ENCODE results near the gene ABCD1.
"Not testable (repeated sequence)": the region's sequence is repeated elsewhere in the genome, so short reads cannot be mapped to it uniquely, and the experiment has no call there.

The ABCD1 gene

DNA sequence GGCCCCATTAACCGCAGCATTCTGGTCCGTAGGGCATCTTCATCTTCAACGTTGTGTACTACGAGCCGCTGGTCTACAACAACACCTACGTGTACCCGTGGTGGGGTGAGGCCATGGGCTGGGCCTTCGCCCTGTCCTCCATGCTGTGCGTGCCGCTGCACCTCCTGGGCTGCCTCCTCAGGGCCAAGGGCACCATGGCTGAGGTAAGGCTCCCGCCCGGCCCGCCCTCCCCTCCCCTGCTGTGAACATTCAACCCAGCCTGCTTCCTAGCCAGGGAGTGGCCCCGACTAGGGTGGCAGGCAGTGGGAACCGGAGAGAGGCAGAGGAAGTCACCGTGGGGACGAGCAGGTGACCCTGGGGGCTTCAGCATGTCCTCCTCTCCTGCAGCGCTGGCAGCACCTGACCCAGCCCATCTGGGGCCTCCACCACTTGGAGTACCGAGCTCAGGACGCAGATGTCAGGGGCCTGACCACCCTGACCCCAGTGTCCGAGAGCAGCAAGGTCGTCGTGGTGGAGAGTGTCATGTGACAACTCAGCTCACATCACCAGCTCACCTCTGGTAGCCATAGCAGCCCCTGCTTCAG lies 29.9 kb upstream of the ABCD1 start:
- no peak for DNase-seq

DNA sequence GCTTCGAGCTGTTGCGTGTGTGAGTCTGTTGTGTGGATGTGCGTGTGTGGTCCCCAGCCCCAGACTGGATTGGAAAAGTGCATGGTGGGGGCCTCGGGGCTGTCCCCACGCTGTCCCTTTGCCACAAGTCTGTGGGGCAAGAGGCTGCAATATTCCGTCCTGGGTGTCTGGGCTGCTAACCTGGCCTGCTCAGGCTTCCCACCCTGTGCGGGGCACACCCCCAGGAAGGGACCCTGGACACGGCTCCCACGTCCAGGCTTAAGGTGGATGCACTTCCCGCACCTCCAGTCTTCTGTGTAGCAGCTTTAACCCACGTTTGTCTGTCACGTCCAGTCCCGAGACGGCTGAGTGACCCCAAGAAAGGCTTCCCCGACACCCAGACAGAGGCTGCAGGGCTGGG lies 28.6 kb upstream of the ABCD1 start:
- DNase-seq = no peak

DNA sequence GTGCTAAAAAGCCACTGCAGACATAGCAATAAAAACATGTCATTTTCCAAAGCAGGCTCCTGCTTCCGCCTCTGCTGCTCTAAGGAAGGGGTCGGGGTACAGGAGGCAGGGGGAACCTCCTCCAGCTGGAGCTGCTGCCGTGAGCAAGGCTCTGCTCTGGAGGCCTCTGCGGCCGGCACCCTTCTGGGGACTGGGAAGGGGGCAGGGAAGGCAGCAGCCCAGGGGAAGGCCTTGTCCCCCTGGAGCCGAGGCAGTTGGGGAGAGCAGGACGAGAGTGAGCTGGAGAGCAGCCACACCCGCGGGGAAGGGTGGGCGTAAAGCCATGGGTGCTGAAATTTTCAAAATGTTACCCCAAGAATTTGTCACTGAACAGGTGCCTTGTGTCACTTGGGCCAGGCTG lies 28.1 kb upstream of the ABCD1 start:
- DNase-seq = not testable (repeated sequence)

DNA sequence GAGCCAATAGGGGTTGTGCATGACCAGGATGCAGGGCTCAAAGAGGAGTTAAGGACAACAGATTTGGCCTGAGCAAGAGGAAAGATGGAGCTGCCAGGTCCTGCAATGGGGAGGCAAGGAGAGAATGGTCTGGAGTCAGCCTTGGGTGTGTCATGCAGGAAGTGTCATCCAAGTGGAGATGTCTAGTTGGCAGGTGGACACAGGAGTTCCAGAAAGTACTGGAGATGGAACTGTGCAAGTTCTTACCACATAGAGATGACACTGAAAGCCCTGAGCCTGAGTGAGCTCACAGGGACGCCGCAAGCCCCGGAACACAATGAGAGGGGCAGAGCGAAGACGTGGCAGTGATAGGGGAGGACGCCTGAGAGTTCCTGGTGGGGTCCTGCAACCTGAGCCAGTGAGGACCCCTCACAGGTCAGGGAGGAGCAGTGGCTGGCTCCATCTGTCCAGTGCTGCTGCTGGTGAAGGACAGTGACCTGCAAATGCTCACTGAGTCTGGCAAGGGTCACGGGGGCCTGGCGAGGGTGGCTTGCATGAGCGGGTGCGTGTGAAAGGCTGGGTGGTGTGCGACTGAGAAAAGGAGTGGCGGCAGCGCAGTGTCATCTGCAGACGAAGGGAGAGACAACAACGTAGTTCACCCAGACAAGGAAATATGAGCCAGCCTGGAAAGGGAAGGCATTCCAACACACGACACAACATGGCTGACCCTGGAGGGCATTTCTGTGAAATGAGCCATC lies 27.5 kb upstream of the ABCD1 start:
- not testable (repeated sequence) for DNase-seq

DNA sequence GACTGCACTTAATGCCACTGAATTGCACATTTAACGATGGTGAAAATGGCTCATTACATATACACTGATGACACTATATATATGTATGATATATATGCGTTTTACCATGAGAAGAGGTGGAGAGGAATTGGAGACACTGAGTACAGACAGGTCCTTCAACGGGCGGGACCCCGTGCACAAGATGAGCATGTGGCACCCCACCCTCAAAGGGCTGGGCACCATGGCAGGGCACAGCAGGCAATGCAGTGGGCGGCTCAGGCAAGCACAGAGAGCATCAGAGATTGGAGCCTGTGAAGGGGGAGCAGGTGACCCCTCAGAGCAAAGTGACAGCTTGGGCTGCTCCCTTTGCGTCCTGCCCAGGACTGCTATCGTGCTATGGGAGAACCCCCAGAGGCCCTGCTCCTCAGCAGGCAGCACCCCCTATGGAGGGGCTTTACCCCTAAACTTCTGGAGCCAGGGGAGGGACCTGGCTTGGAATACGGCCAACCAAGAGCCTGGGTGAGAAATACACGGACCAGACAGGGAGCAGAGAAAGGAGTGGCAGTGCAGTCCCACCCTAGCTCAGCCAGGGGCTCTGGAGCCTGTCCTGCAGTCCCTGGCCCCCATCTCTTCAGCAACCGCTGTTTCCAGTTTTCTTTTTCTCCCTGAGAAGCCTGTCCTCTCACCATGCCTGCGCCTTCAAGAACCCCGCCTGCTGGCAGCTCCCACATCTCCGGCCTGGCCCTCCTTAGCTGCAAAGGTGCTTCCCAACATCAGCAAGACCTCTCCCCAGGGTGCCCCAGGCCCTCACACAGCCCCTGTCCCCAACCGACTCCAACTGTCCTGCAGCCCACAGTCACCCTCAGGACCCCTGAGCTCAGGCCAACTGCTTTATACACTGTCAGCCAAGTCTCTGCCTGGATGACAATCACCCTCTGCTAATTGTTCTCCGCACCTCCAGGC lies 26.5 kb upstream of the ABCD1 start:
- no peak for DNase-seq

DNA sequence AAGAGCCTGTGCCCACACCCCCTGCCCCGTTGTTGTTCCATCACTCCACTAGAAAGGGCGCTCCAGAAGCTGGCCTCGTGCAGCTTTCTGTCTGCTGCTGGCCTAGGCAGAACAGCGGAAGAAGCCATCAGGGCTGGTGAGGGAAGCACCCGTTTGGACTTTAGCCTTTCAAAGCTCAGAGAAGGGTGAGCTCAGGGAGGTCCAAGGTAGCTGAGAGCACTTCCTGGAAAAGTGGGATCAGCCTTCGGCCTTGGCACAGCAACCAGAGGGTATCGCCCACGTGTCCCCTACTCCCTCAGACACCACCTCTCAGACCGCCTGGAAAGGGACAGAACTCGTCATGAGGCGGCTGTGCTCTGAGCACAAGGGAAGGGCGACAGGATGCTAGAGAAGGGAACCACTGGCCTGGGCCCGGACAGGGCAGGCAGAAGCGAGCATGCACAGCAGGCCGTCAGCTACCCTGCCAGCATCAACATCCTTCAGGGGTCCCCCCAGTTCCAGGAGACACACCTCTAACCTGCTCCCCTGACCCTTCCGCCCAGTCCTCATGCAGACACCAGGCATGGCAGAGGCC lies 25.4 kb upstream of the ABCD1 start:
- not testable (repeated sequence) for DNase-seq

DNA sequence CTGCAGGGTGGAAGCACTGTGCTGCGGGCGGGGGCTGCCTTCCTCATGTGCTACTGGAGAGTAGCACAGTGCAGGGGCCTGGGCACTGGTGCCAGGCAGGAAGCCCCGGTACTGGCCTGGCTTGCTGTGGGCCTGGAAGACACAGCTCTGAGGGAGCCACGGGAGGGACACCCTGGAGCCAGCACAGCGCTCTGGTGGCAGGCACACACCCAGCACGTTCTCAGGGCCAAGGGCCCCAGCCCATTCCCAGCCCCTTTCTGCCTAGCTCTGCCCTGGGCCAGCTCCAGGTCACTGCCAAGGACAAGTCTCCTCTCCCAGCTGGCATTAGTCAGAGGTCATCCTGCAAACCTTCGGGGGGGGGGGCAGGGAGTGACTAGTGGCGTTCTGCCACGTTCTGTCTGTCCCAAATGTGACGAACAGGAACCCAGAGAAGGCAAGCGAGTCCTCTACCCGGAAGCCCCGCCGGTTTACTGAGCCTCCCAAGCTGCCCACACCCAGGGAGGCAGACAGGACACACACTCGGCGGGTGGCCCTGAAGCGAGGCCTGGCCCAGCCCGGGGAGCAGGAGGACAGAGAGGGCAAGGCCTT lies 24.8 kb upstream of the ABCD1 start:
- not testable (repeated sequence) for DNase-seq

DNA sequence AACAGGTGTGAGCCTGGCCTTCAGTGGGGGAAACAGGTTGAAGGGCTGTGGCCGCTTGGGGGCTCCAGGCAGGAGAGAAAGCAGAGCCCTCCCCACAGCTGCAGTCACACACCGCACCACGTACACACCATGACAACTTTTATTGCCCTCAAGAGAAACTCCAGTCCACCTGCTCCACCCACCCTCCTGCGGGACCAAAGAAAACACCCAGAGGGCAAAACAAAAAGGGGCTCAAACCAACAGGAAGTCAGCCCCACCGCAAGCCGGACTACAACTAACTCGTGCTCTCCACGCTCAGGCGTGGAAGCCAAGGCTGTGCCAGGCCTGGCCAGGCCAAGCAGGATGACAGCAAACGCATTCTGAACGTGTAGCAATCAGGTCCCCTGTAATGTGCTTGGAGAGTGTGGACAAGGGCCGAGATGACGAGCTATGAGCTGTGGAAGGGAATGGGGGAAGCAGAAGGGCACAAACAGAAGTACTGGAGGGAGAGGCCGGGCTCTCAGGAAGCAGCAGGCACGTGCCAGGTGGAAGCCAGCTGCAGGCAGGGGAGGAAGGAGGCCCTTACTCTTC lies 24.2 kb upstream of the ABCD1 start:
- DNase-seq = no peak

DNA sequence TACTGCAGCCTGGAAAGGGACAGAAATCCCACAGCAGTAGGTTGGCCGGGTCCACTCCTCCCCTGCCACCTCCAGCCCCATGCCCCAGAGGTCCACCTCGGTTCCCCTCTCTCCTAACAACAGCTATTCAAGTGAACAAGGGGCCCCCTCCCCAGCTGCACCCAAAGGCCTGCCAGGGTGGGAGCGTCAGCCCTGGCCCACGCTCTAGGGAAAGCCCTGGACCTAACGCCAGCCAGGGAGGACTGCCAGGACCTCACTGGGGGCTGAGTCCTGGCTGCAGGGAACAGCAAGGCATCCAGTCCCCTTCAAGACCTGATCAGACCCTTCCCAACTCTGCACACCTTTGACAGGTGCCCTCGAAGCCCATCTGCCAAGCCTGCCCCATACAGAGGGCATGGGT lies 23.7 kb upstream of the ABCD1 start:
- no peak for DNase-seq

DNA sequence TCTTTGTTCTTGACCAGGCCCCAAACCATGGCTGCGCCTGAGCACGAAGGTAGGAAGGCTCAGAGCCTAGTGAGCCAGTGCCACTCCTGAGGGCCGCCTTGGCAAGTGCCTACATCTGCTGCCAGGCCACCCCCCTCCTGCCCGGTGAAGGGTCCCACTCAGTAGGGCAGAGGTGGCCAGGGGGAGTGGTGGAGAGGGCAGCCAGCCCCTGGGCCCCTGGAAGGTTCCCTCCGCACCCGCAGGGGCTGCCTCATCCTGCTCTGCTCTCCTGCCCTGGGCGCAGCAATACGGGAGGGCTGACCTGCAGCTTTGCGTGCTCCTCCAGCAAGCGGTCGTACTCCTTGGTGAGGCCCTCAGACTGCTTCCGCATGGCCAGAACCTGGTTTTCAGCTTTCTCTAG lies 22.9 kb upstream of the ABCD1 start:
- DNase-seq = no peak

DNA sequence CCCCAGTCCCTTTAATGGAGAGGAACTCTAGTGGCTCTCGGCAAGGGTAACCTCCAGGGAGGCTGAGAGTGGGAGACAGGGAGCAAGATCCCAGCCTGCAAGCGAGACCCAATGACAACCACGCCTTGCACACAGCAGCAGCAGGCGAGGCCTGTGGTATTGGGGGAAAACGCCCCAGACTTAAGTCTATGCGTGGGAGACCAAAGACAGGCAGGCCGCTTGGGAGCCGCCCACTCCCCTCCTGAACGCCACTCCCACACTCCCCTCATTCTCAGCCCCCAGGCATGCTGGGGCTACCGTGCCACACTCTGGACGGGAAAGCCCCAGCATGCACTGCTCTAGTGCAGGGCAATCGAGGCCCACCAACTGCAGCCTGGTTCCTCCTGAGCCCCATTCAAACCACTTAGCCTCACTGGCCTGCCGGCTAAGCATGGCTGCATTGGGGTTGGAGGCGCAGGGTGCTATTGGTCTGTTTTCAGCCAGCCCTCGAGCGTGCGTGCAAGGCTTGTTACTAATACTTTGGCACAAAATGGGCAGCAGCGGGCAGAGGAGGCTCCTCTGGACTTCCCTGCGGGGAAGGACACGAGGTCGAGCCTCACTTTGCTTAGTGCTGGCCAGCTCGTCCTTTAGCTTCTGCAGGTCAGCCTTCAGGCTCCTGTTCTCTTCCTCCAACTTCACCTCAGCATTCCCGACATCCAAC lies 22.2 kb upstream of the ABCD1 start:
- DNase-seq = no peak

DNA sequence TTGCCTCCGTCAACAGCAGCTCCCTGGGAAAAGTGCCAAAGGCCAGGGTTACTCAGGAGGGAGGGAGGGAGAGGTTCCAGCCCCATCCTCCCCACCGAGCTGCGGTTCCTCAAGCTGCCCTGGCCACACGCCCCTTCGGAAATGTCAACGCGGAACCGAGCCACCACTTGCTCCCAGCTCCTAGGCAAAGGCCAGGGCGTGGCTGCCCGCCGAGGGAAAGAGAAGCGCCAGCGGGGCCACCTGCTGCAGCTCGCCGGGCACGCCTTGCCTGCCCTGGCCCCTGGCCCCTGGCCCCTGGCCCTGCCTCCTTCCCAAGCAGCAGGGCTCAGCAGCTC lies 21.7 kb upstream of the ABCD1 start:
- no peak for DNase-seq

DNA sequence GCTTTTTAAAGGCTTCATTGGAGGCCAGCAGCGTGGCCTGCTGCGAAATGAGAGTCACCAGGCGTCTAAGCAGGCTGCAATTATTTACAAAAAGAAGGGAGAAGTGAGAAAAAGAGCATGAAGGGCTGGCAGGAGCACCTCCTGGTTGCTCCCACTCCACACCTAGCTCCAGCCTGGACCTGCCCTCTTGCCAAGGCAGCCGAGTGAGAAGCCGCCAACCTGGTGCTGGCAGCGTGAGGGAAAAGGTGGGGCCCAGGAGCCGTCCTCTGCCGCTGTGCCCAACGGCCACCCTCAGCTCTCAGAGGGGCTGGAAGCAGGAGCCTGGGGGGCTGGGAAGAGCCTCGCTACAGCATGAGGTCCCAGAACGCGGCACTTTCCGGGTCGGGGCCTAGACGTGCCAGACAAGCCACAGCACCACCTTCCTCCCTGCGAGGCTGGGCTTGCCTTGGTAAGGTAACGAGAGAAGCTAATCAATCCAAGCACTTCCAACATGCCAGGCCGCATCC lies 20.6 kb upstream of the ABCD1 start:
- DNase-seq = no peak

DNA sequence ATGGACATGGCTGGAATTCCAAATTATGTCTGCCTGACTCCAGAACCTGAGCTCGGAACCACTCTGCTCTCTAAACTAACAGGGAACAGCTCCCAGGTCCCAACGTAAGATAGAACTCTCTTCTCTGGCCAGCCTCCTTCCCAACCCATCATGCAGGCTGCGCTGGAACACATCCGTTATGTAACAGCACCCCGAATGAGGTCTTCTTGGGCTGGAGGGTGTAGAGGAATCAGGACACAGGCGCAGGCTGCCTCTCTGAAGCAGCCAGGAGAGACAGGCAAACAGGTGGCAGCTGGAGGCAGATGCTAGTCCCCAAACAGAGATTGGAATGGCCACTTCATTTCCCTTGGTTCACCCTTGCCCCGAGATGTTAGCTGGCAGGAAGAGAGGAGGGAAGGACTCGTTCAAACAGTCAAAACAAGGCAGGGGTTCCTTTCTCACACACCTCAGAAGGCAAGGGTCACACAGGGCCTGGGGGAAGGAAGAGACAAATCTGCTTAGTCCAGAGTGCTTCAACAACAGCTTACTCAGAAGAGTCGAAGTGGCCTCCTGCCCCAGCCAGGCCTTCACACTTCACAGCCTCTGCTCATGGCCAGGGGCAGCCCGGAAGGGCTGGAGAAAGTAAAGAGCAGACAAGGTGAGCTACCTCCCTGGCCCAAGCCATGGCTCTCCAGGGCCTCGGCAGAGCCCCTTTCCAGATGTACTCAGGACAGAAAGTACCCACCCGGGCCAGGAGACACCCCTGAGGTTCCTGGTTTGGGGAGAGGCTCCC lies 19.8 kb upstream of the ABCD1 start:
- not testable (repeated sequence) for DNase-seq

DNA sequence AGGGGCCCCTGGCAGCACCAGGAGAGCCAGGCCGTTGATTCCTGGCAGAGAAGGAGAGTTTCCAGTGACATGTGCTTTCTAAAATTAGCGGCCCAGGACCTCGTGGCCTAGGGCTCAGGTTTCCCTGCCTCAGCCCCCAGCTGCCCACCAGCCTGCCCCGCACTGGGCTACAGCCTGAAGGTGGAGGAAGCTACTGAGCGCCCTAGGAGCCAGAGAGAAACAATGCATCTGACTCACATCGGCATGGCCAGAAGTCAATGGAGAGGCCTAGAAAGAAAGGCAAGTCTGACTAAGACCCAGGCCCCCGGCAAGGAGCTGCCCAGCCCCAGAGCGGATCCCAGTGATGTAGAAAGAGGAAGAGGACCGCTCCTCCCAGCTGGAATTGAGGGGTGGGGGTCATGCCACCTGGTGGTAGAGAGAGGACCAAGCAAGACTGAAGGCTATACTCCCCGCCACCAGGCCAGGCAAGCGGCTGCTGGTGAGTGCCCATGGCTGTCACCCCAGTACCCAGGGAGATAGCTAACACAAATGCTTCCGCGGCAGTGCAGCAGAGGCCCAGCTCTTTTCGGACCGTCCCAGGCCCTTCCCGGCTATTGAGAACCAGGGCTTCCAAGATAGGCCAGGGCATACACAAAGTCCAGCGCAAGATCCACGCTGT lies 19.1 kb upstream of the ABCD1 start:
- not testable (repeated sequence) for DNase-seq

DNA sequence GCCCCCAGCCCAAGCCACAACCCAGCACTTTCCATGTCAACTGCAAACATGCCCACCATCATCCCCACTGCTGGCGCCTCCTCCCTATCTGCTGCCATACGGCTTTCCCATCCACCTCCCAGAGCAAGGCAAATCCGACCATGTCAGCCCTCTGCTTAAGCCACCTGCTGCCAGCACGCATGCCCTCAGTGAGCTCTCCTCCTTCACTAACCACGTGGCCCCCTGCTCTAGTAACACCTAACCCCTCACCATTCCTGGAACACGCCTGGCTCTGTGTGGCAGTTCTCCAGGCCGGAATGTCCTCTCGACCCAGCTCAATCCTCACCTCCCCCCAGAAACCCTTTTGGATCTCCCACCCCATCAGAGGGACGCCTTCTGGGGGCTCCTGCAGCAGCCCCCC lies 17.9 kb upstream of the ABCD1 start:
- no peak for DNase-seq

DNA sequence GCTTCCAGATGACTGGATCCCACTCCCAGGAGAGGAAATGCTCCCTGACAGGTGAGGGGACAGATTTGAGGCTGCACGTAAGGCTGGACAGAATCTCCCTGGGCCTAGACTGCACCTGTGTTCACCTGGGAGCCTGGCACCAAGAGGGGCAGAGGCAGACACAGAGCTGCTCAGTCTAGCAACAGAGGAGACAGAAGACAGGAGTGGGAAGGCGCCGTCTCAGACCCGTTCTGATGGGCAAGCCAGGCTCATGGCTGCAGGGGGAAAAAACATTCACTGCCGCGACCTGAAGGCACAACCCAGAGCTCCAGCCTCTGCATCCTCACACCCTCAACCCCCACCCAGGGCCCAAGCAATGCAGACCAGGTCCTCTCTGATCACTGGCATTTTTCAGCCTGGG lies 17.2 kb upstream of the ABCD1 start:
- DNase-seq = no peak

DNA sequence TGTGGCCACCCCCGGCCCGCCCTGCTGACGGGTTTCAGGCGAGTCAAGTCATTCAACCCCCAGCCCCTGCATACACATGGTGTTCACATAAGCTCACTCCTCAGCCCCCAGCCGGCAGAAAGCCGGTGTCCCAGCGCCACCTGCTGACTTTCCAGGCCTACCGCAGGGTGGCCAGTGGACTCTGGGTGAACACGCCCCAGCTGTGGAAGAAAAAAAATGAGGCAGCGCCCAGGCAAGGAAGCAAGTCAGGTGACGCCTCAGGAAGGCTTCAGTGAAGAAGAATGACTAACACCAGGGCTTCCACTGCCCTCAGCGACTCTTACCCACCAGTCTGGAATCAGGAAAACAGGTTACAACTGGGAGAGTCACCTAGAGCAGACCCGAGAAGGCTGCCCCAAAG lies 16.2 kb upstream of the ABCD1 start:
- DNase-seq = no peak

DNA sequence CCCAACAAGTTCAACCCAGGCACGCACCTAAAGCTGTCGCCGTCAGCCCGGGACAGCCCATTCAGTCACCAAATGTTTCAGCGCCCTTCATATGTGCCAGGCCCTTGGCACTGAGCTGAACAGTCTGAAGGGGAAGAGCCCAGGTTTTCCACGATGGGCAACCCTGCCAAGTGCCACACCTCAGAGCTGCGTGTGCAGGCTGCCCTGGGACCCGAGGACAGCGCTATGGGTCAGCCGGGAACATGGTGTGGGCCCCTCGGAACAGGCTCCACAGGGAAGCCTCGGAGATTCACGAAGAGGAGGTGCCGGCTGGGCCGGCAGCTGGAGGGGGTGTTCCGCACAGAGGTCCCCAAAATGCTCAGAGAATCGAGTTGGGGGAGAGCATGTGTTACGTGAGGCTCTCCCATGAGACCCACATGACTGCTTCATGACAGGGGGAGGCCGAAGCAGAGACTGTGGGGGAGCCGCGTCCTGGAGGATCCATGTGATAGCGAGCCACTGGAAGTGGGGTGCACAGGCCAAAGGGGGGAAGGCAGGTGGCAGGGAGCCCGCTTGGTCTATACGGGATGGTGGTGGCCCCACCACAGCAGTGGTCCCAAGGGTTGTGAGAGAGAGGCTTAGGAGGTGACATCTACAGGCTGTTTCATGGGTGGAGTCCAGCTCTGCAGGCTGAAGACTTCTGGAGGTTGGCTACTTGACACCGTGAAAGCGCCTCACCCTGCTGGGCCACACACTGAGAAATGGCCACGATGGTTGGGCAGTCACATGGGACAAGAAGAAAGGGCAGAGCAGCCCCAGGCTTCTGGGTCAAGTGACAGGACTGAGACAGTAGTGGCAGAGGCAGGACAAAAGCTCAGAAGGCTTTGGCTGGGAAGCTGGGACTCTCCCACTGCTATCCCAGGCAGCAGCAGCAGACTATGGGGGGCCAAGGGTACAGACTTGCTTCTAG lies 14.7 kb upstream of the ABCD1 start:
- DNase-seq = no peak
